ENCODE results near the gene TMEM117. TPM values are rescaled to one million over a fixed set of nuclear protein-coding genes. Genes with fewer than 3 reads are reported as not detected.

Gene TMEM117
- total RNA-seq, 1 donor from 2014 or later, result 13.1 TPM

DNA sequence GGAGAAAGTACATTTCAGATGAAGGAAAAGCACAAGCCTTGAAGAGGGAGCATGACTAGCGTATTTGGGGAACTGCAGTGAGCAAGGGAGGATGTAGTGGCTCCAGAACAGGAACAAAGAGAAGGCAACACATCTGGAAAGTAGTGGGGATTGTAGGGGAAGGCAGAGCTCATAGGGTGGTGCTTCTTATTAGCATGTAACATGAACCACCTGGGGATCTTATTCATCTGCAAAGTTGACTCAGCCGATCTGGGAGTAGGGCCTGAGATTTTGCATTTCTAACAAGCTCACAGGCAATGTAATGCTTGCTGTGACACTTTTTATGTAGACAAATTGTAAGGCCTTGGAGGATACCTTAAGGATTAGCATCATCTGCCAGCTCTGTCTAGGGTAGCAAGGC, 592.9 kb downstream of the TMEM117 start:
- Mint-ChIP-seq H3K9me3 (ENCODE audit: unreplicated experiment) (no peaks in the 10 kb centered on the region), H3K27me3 (ENCODE audit: low read depth, unreplicated experiment) (no peaks in the 10 kb centered on the region), H3K36me3 (ENCODE audit: low read depth, unreplicated experiment) (no peaks in the 10 kb centered on the region), H3K4me3 (ENCODE audit: unreplicated experiment) (no peak overlapping the region), H3K27ac (ENCODE audit: unreplicated experiment) (no peak overlapping the region), H3K4me1 (ENCODE audit: low read depth, unreplicated experiment) (no peaks in the 10 kb centered on the region)
- Histone ChIP-seq H3K36me3 (ENCODE audit: insufficient read depth, low read length) (no peaks in the 10 kb centered on the region), H2AFZ (ENCODE audit: low read depth, low read length) (no peak overlapping the region), H3K4me1 (ENCODE audit: insufficient read depth, low read length) (no peaks in the 10 kb centered on the region), H3K27me3 (ENCODE audit: insufficient read depth, low read length) (no peaks in the 10 kb centered on the region), H3K9me3 (ENCODE audit: insufficient read depth, low read depth, low read length) (no peaks in the 10 kb centered on the region), H3K4me2 (ENCODE audit: low read length) (no peak overlapping the region), H3K79me2 (ENCODE audit: insufficient read depth, low read length) (no peaks in the 10 kb centered on the region), H4K20me1 (ENCODE audit: insufficient read depth, low read length) (no peaks in the 10 kb centered on the region), H3K27ac (ENCODE audit: low read depth, low read length) (no peak overlapping the region), H3K4me3 (ENCODE audit: insufficient read depth, low read depth, low read length) (no peak overlapping the region), H3K9ac (ENCODE audit: low read length) (no peak overlapping the region)
- TF ChIP-seq EZH2 (IDR thresholded peaks at IDR 0.05; ENCODE audit: insufficient read depth, low read length) (no peak), CTCF (IDR thresholded peaks at IDR 0.05; ENCODE audit: insufficient read depth, low read depth, low read length) (no peak)
- DNase-seq (ENCODE audit: low read depth), result no peak
- no peak for FAIRE-seq

GRCh38 chr12:44431647-44432343, 595.9 kb downstream of the TMEM117 start:
- Histone ChIP-seq H3K9me3 (ENCODE audit: insufficient read depth, low read depth, low read length) (no peaks in the 10 kb centered on the region), H3K36me3 (ENCODE audit: insufficient read depth, low read length) (no peaks in the 10 kb centered on the region), H4K20me1 (ENCODE audit: insufficient read depth, low read length) (no peaks in the 10 kb centered on the region), H3K79me2 (ENCODE audit: insufficient read depth, low read length) (no peaks in the 10 kb centered on the region), H3K4me1 (ENCODE audit: insufficient read depth, low read length) (no peaks in the 10 kb centered on the region), H3K27ac (ENCODE audit: low read depth, low read length) (no peak overlapping the region), H3K4me2 (ENCODE audit: low read length) (no peak overlapping the region), H3K4me3 (ENCODE audit: insufficient read depth, low read depth, low read length) (no peak overlapping the region), H2AFZ (ENCODE audit: low read depth, low read length) (no peak overlapping the region), H3K27me3 (ENCODE audit: insufficient read depth, low read length) (no peaks in the 10 kb centered on the region), H3K9ac (ENCODE audit: low read length) (no peak overlapping the region)
- FAIRE-seq, result no peak
- Mint-ChIP-seq H3K36me3 (ENCODE audit: low read depth, unreplicated experiment) (no peaks in the 10 kb centered on the region), H3K27me3 (ENCODE audit: low read depth, unreplicated experiment) (no peaks in the 10 kb centered on the region), H3K27ac (ENCODE audit: unreplicated experiment) (no peak overlapping the region), H3K9me3 (ENCODE audit: unreplicated experiment) (no peaks in the 10 kb centered on the region), H3K4me3 (ENCODE audit: unreplicated experiment) (no peak overlapping the region), H3K4me1 (ENCODE audit: low read depth, unreplicated experiment) (no peaks in the 10 kb centered on the region)
- no peak for DNase-seq (ENCODE audit: low read depth)
- TF ChIP-seq CTCF (IDR thresholded peaks at IDR 0.05; ENCODE audit: insufficient read depth, low read depth, low read length), result no peak
- no peak for TF ChIP-seq EZH2 (IDR thresholded peaks at IDR 0.05; ENCODE audit: insufficient read depth, low read length)

GRCh38 chr12:44433659-44434058, 597.8 kb downstream of the TMEM117 start:
- Histone ChIP-seq H3K9ac (ENCODE audit: low read length) (no peak overlapping the region), H3K36me3 (ENCODE audit: insufficient read depth, low read length) (no peaks in the 10 kb centered on the region), H3K4me3 (ENCODE audit: insufficient read depth, low read depth, low read length) (no peak overlapping the region), H3K27me3 (ENCODE audit: insufficient read depth, low read length) (no peaks in the 10 kb centered on the region), H3K9me3 (ENCODE audit: insufficient read depth, low read depth, low read length) (no peaks in the 10 kb centered on the region), H3K4me1 (ENCODE audit: insufficient read depth, low read length) (no peaks in the 10 kb centered on the region), H4K20me1 (ENCODE audit: insufficient read depth, low read length) (no peaks in the 10 kb centered on the region), H2AFZ (ENCODE audit: low read depth, low read length) (no peak overlapping the region), H3K27ac (ENCODE audit: low read depth, low read length) (no peak overlapping the region), H3K4me2 (ENCODE audit: low read length) (no peak overlapping the region), H3K79me2 (ENCODE audit: insufficient read depth, low read length) (no peaks in the 10 kb centered on the region)
- no peaks in the 10 kb centered on the region for H3K4me1 Mint-ChIP-seq (ENCODE audit: low read depth, unreplicated experiment)
- FAIRE-seq (no peak), DNase-seq (ENCODE audit: low read depth) (no peak)
- no peaks in the 10 kb centered on the region for H3K9me3 Mint-ChIP-seq (ENCODE audit: unreplicated experiment)
- no peak for TF ChIP-seq EZH2 (IDR thresholded peaks at IDR 0.05; ENCODE audit: insufficient read depth, low read length)
- no peak for TF ChIP-seq CTCF (IDR thresholded peaks at IDR 0.05; ENCODE audit: insufficient read depth, low read depth, low read length)
- H3K4me3 Mint-ChIP-seq (ENCODE audit: unreplicated experiment), result no peak overlapping the region
- H3K36me3 Mint-ChIP-seq (ENCODE audit: low read depth, unreplicated experiment), result no peaks in the 10 kb centered on the region
- no peaks in the 10 kb centered on the region for H3K27me3 Mint-ChIP-seq (ENCODE audit: low read depth, unreplicated experiment)
- no peak overlapping the region for H3K27ac Mint-ChIP-seq (ENCODE audit: unreplicated experiment)
